Ascending aorta (tissue), 2 donors: ENCODE measurements around the gene TWF2. TPM values are rescaled to one million over a fixed set of nuclear protein-coding genes. Genes with fewer than 3 reads are reported as not detected.
A peak's percentile ranks its signal among the peaks of the same experiment; 100 is the strongest.

Experiments used
- DNase-seq, 2 donors: peaks; one replicate each; pipeline ENCODE4 v3.0.0-alpha.2; 2019; ENCODE audit warnings: low spot score in 2 of 2
- H3K27ac ChIP-seq, 2 donors: fragments of 200-600 bp; sonication (generic); one replicate each; pipeline ENCODE4 v1.5.1; 2016 to 2017; ENCODE audit warnings: mild to moderate bottlenecking in 1 of 2
- H3K27me3 ChIP-seq: fragments of 200-600 bp; sonication (generic); one replicate; pipeline ENCODE4 v1.5.1; 2017
- H3K36me3 ChIP-seq, 2 donors: fragments of 200-600 bp; sonication (generic); one replicate each; pipeline ENCODE4 v1.5.1; 2016
- H3K4me1 ChIP-seq, 2 donors: fragments of 200-600 bp; sonication (generic); one replicate each; pipeline ENCODE4 v1.5.1; 2016 to 2017; ENCODE audit warnings: mild to moderate bottlenecking in 1 of 2
- H3K4me3 ChIP-seq, 2 donors: fragments of 200-600 bp; sonication (generic); one replicate each; pipeline ENCODE4 v1.5.1; 2016 to 2017; ENCODE audit warnings: mild to moderate bottlenecking in 1 of 2
- H3K9me3 ChIP-seq, 2 donors: fragments of 200-600 bp; sonication (generic); one replicate each; pipeline ENCODE4 v1.5.1; 2016
- intact Hi-C: fragments of 100-400 bp; cut with DNase I; formaldehyde crosslinking; loops from one replicate; pipeline ENCODE4 v1.15.1; 2023
- total RNA-seq: library from RNA; depleted of rRNA; stranded (reverse); fragments of >200 nt; gene quantifications from one replicate; pipeline ENCODE4 v1.1.0, GENCODE V29; 2016
- TF ChIP-seq, protein P1 (sequence below), 3 experiments: fragments of 200-600 bp in 2 of 3; fragments of 450-650 bp in 1 of 3; sonication (generic) in 2 of 3; IDR thresholded peaks; one replicate each; pipeline ENCODE4 v1.5.1; 2016 to 2019; ENCODE audit warnings: antibody characterized with exemption in 3 of 3, mild to moderate bottlenecking in 1 of 3, moderate library complexity in 1 of 3

The TWF2 gene
- total RNA-seq, 1 donor from 2014 or later, result 162 TPM

DNA sequence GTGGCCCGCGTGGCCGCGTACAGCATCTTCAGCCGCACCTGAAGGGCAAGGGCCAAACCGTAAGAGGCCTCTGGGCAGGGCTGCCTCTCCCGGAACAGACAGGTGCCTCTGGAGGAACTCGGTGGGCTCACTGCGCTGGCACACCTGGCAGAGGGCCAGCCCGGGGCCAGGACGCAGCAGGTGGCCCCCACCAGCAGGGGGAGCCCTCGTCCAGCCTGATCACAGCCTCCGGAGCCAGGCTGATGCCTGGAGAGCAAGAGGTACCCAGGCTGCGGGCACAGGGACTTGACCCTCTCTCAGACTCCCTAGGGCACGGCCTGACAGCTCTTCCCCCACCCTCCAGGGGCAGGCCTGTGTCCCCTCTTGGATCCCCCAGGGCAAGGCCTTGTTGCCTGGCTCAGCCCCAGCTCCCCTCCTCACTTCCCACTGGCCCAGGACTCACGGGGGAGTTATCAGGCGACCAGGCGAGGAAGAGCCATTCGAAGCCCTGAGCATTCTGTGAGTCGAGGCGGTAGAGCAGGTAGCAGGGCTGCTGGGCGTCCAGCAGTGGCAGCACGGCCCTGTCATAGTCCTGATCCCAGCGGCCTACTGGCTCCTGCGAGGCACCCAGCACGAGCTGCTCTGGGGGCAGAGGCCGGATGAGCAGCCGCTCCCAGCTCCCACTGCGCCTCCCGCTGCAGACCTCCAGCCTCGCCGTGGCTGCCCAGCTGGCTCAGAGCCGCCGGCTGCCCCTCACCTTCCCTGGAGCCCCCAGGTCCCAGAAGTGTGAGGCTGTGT lies 7.3 kb downstream of the TWF2 start:
- Histone ChIP-seq H3K9me3 (no peaks in the 10 kb centered on the region), H3K36me3 (peaks cover 34 to 61% of the 10 kb centered on the region in 2 donors), H3K27ac (no peak overlapping the region), H3K27me3 (no peaks in the 10 kb centered on the region), H3K4me3 (no peak overlapping the region), H3K4me1 (peaks cover 0 to 8% of the 10 kb centered on the region in 2 donors)
- intact Hi-C loops, result loop anchor here (10.0 kb wide), 1 partner anchor 173 kb away; no protein-coding TSS in a partner anchor
- DNase-seq, result peak in 1 of 2 donors; percentile 78
- TF ChIP-seq, protein P1, sequence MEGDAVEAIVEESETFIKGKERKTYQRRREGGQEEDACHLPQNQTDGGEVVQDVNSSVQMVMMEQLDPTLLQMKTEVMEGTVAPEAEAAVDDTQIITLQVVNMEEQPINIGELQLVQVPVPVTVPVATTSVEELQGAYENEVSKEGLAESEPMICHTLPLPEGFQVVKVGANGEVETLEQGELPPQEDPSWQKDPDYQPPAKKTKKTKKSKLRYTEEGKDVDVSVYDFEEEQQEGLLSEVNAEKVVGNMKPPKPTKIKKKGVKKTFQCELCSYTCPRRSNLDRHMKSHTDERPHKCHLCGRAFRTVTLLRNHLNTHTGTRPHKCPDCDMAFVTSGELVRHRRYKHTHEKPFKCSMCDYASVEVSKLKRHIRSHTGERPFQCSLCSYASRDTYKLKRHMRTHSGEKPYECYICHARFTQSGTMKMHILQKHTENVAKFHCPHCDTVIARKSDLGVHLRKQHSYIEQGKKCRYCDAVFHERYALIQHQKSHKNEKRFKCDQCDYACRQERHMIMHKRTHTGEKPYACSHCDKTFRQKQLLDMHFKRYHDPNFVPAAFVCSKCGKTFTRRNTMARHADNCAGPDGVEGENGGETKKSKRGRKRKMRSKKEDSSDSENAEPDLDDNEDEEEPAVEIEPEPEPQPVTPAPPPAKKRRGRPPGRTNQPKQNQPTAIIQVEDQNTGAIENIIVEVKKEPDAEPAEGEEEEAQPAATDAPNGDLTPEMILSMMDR (IDR thresholded peaks at IDR 0.05), result peak; percentile 75 to 83 (median 80)

- no peak overlapping the region for H3K4me3 ChIP-seq
- H3K36me3 ChIP-seq, result peaks cover 34 to 61% of the 10 kb centered on the region in 2 donors
- no peaks in the 10 kb centered on the region for H3K27me3 ChIP-seq
- no peaks in the 10 kb centered on the region for H3K9me3 ChIP-seq
- H3K4me1 ChIP-seq, result peaks cover 0 to 5% of the 10 kb centered on the region in 2 donors
- TF ChIP-seq, protein P1 (IDR thresholded peaks at IDR 0.05), result no peak
- DNase-seq, result no peak
- intact Hi-C loops, result loop anchor here (10.0 kb wide), 1 partner anchor 174 kb away; no protein-coding TSS in a partner anchor
- no peak overlapping the region for H3K27ac ChIP-seq
These were observed 8.0 kb downstream of the TWF2 start for GRCh38 chr3:52230889-52231499.

DNA sequence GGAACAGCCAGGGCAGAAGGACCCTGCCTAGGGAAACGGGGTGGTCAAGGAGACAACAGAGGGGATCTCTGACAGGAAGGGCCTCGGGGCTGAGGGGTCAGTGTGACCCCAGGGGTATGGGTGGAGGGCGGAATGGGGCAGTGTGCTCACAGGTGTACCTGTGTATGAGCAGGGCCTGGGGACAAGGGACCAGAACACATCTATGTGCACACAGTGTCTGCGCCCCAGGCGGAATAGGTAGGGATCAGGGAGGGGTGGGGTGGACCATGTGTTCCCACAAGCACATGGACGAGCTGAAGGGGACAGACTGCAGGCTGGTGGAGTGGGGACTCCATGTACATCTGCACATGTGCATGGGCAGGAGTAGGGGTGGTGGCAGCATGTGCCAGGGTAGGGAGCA lies 8.5 kb downstream of the TWF2 start:
- TF ChIP-seq, protein P1 (IDR thresholded peaks at IDR 0.05), result no peak
- intact Hi-C loops, result loop anchor here (10.0 kb wide), 1 partner anchor 174 kb away; no protein-coding TSS in a partner anchor

DNA sequence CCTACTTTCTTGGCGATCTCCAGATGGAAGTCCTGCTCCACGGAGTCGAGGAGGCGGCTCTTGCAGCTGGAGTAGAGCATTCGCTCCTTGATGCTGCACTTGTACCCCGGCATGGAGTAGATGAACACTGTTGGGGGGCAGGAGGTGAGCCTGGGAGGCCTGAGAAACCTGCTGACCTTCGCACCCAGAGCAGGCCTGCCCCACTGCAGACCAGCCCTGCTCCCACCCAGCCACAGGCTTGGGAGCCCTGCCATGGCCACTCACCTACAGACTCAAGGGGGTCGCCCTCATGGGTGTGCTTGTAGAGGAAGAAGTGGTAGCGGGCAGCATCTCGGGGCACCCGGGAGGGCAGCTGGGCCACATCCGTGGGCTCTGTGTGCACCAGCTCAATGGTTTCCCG lies 9.3 kb downstream of the TWF2 start:
- intact Hi-C loops, result loop anchor here (10.0 kb wide), 1 partner anchor 175 kb away; no protein-coding TSS in a partner anchor
- Histone ChIP-seq H3K27ac (no peak overlapping the region), H3K36me3 (peaks cover 34 to 56% of the 10 kb centered on the region in 2 donors), H3K27me3 (no peaks in the 10 kb centered on the region), H3K4me3 (no peak overlapping the region), H3K4me1 (peaks cover 0 to under 1% of the 10 kb centered on the region in 2 donors), H3K9me3 (no peaks in the 10 kb centered on the region)
- TF ChIP-seq, protein P1 (IDR thresholded peaks at IDR 0.05), result no peak
- DNase-seq, result no peak

More for the DNA sequence above, 8.5 kb downstream of the TWF2 start:
- no peaks in the 10 kb centered on the region for H3K27me3 ChIP-seq
- DNase-seq, result no peak
- peaks cover 0 to 2% of the 10 kb centered on the region in 2 donors for H3K4me1 ChIP-seq
- H3K27ac ChIP-seq, result no peak overlapping the region
- no peak overlapping the region for H3K4me3 ChIP-seq
- peaks cover 34 to 61% of the 10 kb centered on the region in 2 donors for H3K36me3 ChIP-seq
- H3K9me3 ChIP-seq, result no peaks in the 10 kb centered on the region

DNA sequence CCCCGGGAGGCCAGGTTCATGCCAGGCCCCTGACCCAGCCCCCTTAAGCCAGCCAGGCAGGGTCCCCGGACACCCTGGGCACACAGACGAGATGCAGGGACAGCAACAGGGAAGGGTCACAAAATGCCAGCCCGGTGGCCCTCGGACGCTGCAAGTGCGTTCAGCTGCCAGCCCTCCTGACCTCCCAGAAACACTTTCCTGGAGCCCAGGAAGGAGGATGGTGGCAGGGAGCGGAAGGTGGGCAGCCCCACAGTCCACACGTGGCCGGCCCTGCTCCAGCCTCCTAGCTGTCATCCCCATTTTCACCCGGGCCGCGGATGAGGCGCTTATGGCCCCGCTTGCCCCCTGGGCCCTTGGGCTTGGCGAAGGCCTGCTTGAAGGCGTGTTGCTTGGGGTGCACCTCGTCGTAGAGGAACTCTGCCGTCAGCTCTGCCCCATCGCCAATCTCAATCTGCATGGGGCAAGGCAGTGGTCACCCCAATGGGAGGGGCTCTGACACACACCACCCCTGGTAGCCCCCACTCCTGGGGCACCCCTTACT lies 10.1 kb downstream of the TWF2 start:
- Histone ChIP-seq H3K4me3 (no peak overlapping the region), H3K4me1 (no peaks in the 10 kb centered on the region), H3K27ac (no peak overlapping the region), H3K36me3 (peaks cover 34 to 52% of the 10 kb centered on the region in 2 donors), H3K27me3 (no peaks in the 10 kb centered on the region), H3K9me3 (no peaks in the 10 kb centered on the region)
- TF ChIP-seq, protein P1 (IDR thresholded peaks at IDR 0.05), result no peak
- no peak for DNase-seq
- intact Hi-C loops, result no loop called here
